GM19467 (cell line): ENCODE measurements around the gene CFH.
"Not testable (repeated sequence)": the region's sequence is repeated elsewhere in the genome, so short reads cannot be mapped to it uniquely, and the experiment has no call there.

Experiments used
- ATAC-seq: cut with Tn5 transposase; IDR thresholded peaks from one replicate; pipeline ENCODE4 v1.9.1; 2021; ENCODE audit warnings: mild to moderate bottlenecking, moderate library complexity; ENCODE audit not compliant: unreplicated experiment

Gene CFH

GRCh38 chr1:196661345-196661744 lies 9.5 kb downstream of the CFH start:
- ATAC-seq: no peak

GRCh38 chr1:196667131-196667530 lies 15.3 kb downstream of the CFH start:
- ATAC-seq: no peak

- ATAC-seq: no peak
These were observed 17.2 kb downstream of the CFH start for GRCh38 chr1:196669051-196669450.

GRCh38 chr1:196669693-196670092 lies 17.9 kb downstream of the CFH start:
- no peak for ATAC-seq

- ATAC-seq: no peak
These were observed 23.1 kb downstream of the CFH start for GRCh38 chr1:196674908-196675307.

GRCh38 chr1:196677781-196678509 lies 26.1 kb downstream of the CFH start:
- no peak for ATAC-seq

- ATAC-seq: no peak
These were observed 26.7 kb downstream of the CFH start for GRCh38 chr1:196678510-196678884.

GRCh38 chr1:196680107-196680506 lies 28.3 kb downstream of the CFH start:
- no peak for ATAC-seq

GRCh38 chr1:196684476-196684875 lies 32.6 kb downstream of the CFH start:
- no peak for ATAC-seq

- ATAC-seq: no peak
These were observed 33.7 kb downstream of the CFH start for GRCh38 chr1:196685506-196685905.

GRCh38 chr1:196689001-196689400 lies 37.2 kb downstream of the CFH start:
- ATAC-seq: no peak

- ATAC-seq: no peak
These were observed 38.7 kb downstream of the CFH start for GRCh38 chr1:196690582-196690981.

GRCh38 chr1:196698993-196699392 lies 47.1 kb downstream of the CFH start:
- ATAC-seq: no peak

GRCh38 chr1:196701144-196701543 lies 49.3 kb downstream of the CFH start:
- ATAC-seq: no peak

GRCh38 chr1:196709892-196710291 lies 58.0 kb downstream of the CFH start:
- not testable (repeated sequence) for ATAC-seq

- ATAC-seq: no peak
These were observed 66.0 kb downstream of the CFH start for GRCh38 chr1:196717868-196718267.

- peak; percentile 96 for ATAC-seq
These were observed 71.7 kb downstream of the CFH start for GRCh38 chr1:196723325-196724185.

GRCh38 chr1:196732526-196732925 lies 80.7 kb downstream of the CFH start:
- no peak for ATAC-seq

- ATAC-seq: no peak
These were observed 81.5 kb downstream of the CFH start for GRCh38 chr1:196733091-196733970.

GRCh38 chr1:196734006-196734405 lies 82.2 kb downstream of the CFH start:
- ATAC-seq: no peak

- no peak for ATAC-seq
These were observed 82.6 kb downstream of the CFH start for GRCh38 chr1:196734460-196734859.
